Measurements from ENCODE around the gene RPLP1.
A peak's percentile ranks its signal among the peaks of the same experiment; 100 is the strongest.

RPLP1 gene

DNA sequence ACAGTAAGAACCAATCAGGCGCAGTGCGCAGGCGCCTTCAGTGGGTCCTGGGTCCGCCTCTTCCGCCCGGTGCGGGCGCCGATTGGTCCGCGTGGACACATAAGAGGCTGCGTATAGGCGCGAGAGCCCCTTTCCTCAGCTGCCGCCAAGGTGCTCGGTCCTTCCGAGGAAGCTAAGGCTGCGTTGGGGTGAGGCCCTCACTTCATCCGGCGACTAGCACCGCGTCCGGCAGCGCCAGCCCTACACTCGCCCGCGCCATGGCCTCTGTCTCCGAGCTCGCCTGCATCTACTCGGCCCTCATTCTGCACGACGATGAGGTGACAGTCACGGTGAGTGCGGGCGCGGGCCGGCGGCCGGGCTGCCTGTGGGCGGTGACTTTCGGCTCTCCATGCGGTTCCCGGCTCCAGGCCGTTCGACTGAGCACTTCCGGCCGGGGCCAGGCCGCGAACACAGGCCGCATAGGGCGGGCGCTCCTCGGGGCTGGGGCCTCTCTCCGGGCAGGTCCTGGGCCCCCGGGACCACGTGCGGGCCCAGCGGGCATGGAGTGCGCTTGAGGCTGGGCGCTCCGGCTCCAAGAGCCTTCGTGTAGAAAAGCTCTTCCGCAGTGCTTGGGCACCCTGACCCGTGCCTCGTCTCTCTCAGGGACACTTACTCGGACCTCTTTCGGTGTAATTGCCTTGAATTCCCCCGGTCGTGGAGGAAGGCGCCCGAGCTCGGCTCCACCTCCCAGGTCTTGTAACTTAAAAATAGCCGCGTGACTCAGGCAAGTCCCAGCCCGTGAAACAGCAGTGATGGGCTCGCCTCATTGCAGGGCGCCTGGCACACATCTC lies at the start of gene RPLP1:
TSS of gene RPLP1 (plus strand) at position 127 of the 830 bp plus-strand sequence. CDS start at position 258, 131 bp downstream.
- Histone ChIP-seq H3K36me3 (peaks cover 38 to 72% (median 69%) of the 10 kb centered on the region in 11 experiments), H3K4me1 (peaks cover 22 to 33% (median 25%) of the 10 kb centered on the region in 10 experiments), H4K20me1 (peaks cover 37 to 53% (median 52%) of the 10 kb centered on the region in 11 experiments), H3K27me3 (no peaks in the 10 kb centered on the region), H3K4me2 (peak within 1 kb of the TSS; percentile 83 to 98 (median 91)), H3K9me3 (replicated peaks in 1 of 11) (peaks cover 0 to 7% (median 0%) of the 10 kb centered on the region in 11 experiments; a peak in 5 of 22 replicates), H3K4me3 (peak within 1 kb of the TSS; percentile 75 to 99 (median 96)), H3K9ac (peak within 1 kb of the TSS; percentile 88 to 99 (median 96)), H3K27ac (peak within 1 kb of the TSS; percentile 75 to 97 (median 95))
- no peak for TF ChIP-seq Cebpa-rat (IDR thresholded peaks at IDR 0.05)

DNA sequence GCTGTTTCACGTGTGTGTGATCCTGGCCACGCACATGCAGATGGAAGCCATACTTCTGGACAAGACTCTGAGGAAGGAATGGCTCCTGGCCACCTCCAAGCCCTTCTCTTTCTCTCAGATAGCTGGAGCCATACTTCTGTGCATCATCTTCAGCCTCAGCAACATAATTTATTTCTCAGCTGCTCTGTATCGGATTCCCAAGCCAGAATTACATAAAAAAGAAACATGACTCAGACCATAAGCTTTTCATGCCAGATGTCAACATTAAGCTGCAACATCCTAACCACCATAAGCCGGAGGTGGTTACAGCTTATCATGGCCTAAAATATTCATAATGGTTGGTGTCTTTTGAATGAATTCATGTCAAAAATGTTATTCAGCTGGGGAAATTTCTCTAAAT lies 49.0 kb upstream of the RPLP1 start:
- Histone ChIP-seq H3K4me3 (no peak overlapping the region), H3K27me3 (no peaks in the 10 kb centered on the region), H4K20me1 (no peaks in the 10 kb centered on the region), H3K36me3 (no peaks in the 10 kb centered on the region), H3K27ac (no peak overlapping the region), H3K9me3 (replicated peaks in 1 of 11) (no peaks in the 10 kb centered on the region), H3K4me1 (peaks cover 0 to 6% (median 4%) of the 10 kb centered on the region in 10 experiments; a peak in 16 of 20 replicates), H3K9ac (no peak overlapping the region), H3K4me2 (no peak overlapping the region)
- no peak for TF ChIP-seq Cebpa-rat (IDR thresholded peaks at IDR 0.05)

GRCh38 chr15:69405110-69405509 lies 47.5 kb upstream of the RPLP1 start:
- H3K36me3 ChIP-seq, result no peaks in the 10 kb centered on the region
- H3K27me3 ChIP-seq, result no peaks in the 10 kb centered on the region
- H3K4me1 ChIP-seq, result no peaks in the 10 kb centered on the region
- H3K4me2 ChIP-seq, result no peak overlapping the region
- no peaks in the 10 kb centered on the region for H4K20me1 ChIP-seq
- TF ChIP-seq Cebpa-rat (IDR thresholded peaks at IDR 0.05), result no peak
- no peak overlapping the region for H3K27ac ChIP-seq
- H3K9me3 ChIP-seq (replicated peaks in 1 of 11), result no peaks in the 10 kb centered on the region
- no peak overlapping the region for H3K9ac ChIP-seq
- H3K4me3 ChIP-seq, result no peak overlapping the region

DNA sequence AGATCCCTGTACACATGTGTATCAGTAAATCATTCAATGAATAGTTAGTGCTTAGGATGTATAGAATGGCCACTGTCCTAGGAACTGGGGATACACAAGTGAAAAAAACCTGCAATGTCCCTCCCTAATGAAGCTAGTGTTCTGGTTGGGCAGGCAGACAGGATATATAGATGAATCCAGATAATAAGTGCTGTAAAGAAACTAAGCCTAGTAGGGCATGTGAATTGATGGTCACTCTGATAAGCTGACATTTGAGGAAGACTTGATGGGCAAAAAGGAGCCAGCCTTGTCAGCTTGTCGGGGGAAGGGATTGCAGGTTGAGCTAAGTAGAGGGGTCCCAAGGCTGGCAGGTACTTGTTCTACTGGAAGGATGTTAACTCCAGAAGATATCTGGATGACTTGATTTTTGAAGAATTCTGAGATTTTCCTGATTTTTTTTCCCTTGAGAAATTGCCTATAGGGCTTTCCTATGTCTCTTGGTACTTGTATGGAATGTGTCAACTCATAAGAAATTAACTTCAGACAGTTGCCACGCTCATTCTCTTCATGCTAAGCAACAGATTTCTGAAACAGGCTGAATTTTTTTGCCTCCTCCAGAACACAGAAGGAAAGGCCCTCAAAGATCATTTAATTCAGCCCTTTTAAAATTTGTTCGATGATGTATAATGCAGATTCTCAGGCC lies 44.8 kb upstream of the RPLP1 start:
- no peaks in the 10 kb centered on the region for H4K20me1 ChIP-seq
- H3K4me3 ChIP-seq, result no peak overlapping the region
- no peaks in the 10 kb centered on the region for H3K9me3 ChIP-seq (replicated peaks in 1 of 11)
- no peak overlapping the region for H3K4me2 ChIP-seq
- no peak for TF ChIP-seq Cebpa-rat (IDR thresholded peaks at IDR 0.05)
- H3K36me3 ChIP-seq, result no peaks in the 10 kb centered on the region
- no peak overlapping the region for H3K27ac ChIP-seq
- no peak overlapping the region for H3K9ac ChIP-seq
- no peaks in the 10 kb centered on the region for H3K4me1 ChIP-seq
- H3K27me3 ChIP-seq, result no peaks in the 10 kb centered on the region

DNA sequence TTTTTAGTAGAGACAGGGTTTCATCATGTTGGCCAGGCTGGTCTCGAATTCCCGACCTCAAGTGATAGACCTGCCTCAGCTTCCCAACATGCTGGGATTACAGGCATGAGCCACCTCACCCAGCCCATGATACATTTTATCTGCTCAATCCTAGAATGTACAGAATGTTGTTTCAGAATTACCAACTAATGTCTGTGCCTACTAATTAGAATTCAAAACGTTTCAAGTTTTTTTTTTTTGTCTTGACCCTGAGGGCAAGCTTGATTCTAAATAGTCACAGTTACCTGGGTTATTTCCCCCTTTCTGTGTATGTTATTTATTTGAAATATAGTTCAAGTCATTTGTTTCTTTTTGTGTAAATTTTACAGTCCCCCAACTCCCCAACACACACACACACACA lies 43.8 kb upstream of the RPLP1 start:
- H3K4me3 ChIP-seq, result no peak overlapping the region
- no peak for TF ChIP-seq Cebpa-rat (IDR thresholded peaks at IDR 0.05)
- no peak overlapping the region for H3K27ac ChIP-seq
- peaks cover 0 to 4% (median 3%) of the 10 kb centered on the region in 10 experiments; a peak in 5 of 20 replicates for H3K4me1 ChIP-seq
- no peaks in the 10 kb centered on the region for H3K9me3 ChIP-seq (replicated peaks in 1 of 11)
- no peaks in the 10 kb centered on the region for H4K20me1 ChIP-seq
- H3K27me3 ChIP-seq, result no peaks in the 10 kb centered on the region
- no peak overlapping the region for H3K4me2 ChIP-seq
- H3K36me3 ChIP-seq, result no peaks in the 10 kb centered on the region
- H3K9ac ChIP-seq, result no peak overlapping the region

DNA sequence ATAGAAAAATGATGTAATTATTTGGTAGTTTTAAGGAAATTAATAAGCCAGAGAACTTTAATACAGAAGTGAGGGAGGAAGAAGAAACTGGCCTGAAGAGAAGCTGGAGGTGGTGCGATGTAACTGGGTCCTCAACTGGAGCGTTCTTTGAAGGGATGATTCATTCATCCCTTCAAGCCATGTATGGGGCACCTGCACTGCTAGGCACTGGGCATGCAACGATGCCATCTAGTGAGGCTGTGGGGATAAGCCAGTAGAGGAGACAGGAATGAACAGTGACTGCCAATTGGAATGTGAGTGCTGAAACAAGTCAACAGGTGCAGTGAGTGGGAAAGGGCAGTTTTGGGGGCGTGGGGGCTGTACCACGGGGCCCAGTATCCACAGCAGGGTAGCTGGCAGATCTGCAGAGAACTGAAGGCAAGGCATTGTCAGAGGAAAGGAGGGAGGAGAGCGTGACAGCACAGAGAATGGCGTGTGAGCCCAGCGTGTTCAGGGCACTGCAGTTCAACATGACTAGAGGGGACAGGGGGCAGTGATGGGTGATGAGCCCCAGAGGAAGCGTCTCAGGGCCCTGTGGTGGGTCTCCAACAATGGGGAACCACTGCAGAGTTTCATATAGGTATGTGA lies 42.3 kb upstream of the RPLP1 start:
- no peak for TF ChIP-seq Cebpa-rat (IDR thresholded peaks at IDR 0.05)

DNA sequence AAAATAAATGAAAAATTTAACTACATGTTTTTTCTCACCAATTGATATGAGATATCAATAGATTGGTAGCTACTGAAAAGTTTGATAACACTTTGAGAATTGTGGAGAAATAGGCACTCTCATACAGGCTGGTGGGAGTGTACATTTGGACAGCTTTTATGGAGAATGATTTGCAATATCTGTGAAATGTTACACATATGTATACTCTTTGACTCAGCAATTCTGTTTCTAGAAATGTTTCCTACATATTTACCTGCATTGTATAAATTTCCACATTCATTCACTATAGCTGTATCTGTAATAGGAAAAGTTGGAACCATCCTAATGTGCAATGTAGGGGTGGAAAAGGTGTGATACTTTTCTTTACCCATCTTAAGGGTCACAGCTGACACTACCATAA lies 40.3 kb upstream of the RPLP1 start:
- H3K9ac ChIP-seq, result no peak overlapping the region
- no peak overlapping the region for H3K4me2 ChIP-seq
- H3K4me3 ChIP-seq, result no peak overlapping the region
- peaks cover 0 to 12% (median 2%) of the 10 kb centered on the region in 11 experiments; a peak in 9 of 22 replicates for H3K36me3 ChIP-seq
- 0 out of 22 replicates have a peak, but pooled peaks cover 0 to 6% (median 0%) of the 10 kb centered on the region in 11 experiments for H4K20me1 ChIP-seq
- no peaks in the 10 kb centered on the region for H3K9me3 ChIP-seq (replicated peaks in 1 of 11)
- no peaks in the 10 kb centered on the region for H3K27me3 ChIP-seq
- H3K27ac ChIP-seq, result no peak overlapping the region
- no peak for TF ChIP-seq Cebpa-rat (IDR thresholded peaks at IDR 0.05)
- peaks cover 12 to 22% (median 17%) of the 10 kb centered on the region in 10 experiments; a peak in 18 of 20 replicates for H3K4me1 ChIP-seq

More for the DNA sequence above, 42.3 kb upstream of the RPLP1 start:
- H3K27me3 ChIP-seq, result no peaks in the 10 kb centered on the region
- no peak overlapping the region for H3K4me2 ChIP-seq
- no peaks in the 10 kb centered on the region for H4K20me1 ChIP-seq
- peaks cover 5 to 10% (median 8%) of the 10 kb centered on the region in 10 experiments; a peak in 18 of 20 replicates for H3K4me1 ChIP-seq
- H3K36me3 ChIP-seq, result no peaks in the 10 kb centered on the region
- H3K9ac ChIP-seq, result no peak overlapping the region
- no peak overlapping the region for H3K4me3 ChIP-seq
- H3K9me3 ChIP-seq (replicated peaks in 1 of 11), result no peaks in the 10 kb centered on the region
- H3K27ac ChIP-seq, result no peak overlapping the region

- Histone ChIP-seq H3K9ac (no peak overlapping the region), H3K27ac (no peak overlapping the region), H4K20me1 (0 out of 22 replicates have a peak, but pooled peaks cover 0 to 6% (median 0%) of the 10 kb centered on the region in 11 experiments), H3K9me3 (replicated peaks in 1 of 11) (no peaks in the 10 kb centered on the region), H3K36me3 (peaks cover 0 to 16% (median 6%) of the 10 kb centered on the region in 11 experiments; a peak in 10 of 22 replicates), H3K4me3 (no peak overlapping the region), H3K4me2 (no peak overlapping the region), H3K27me3 (no peaks in the 10 kb centered on the region), H3K4me1 (peaks cover 12 to 22% (median 17%) of the 10 kb centered on the region in 10 experiments; a peak in 18 of 20 replicates)
- TF ChIP-seq Cebpa-rat (IDR thresholded peaks at IDR 0.05), result no peak
Measured at GRCh38 chr15:69412701-69413100, 39.9 kb upstream of the RPLP1 start.
